K562 (cell line): ENCODE measurements around the gene TTC28. TPM values are rescaled to one million over a fixed set of nuclear protein-coding genes. Genes with fewer than 3 reads are reported as not detected.

Experiments
- CREB3 ChIP-seq: fragments of 450-650 bp; conservative IDR thresholded peaks from 2 replicates; pipeline ENCODE4 v1.6.1; 2016; ENCODE audit warnings: missing genetic modification characterization, low read depth, mild to moderate bottlenecking, missing compliant biosample characterization, moderate library complexity
- ELK1 ChIP-seq: sonication (generic); formaldehyde crosslinking; IDR thresholded peaks from 2 replicates; pipeline ENCODE4 v1.8.1; 2022; ENCODE audit warnings: missing genetic modification reagents
- FIP1L1 ChIP-seq: fragments of 200-400 bp; formaldehyde crosslinking; IDR thresholded peaks from 2 replicates; pipeline ENCODE4 v1.6.1; 2018; ENCODE audit warnings: mild to moderate bottlenecking, low read depth, low read length; ENCODE audit not compliant: poor library complexity, severe bottlenecking
- HSF4 ChIP-seq: fragments of 250-450 bp; sonication (Bioruptor Pico); IDR thresholded peaks from 2 replicates; pipeline ENCODE4 v2.1.2; 2022; ENCODE audit warnings: mild to moderate bottlenecking, moderate library complexity, borderline replicate concordance
- IRF2 ChIP-seq: sonication (generic); formaldehyde crosslinking; IDR thresholded peaks from 2 replicates; pipeline ENCODE4 v1.8.1; 2022; ENCODE audit warnings: mild to moderate bottlenecking, missing genetic modification reagents
- JUNB ChIP-seq: fragments of 450-650 bp; formaldehyde crosslinking; conservative IDR thresholded peaks from 2 replicates; pipeline ENCODE4 v1.4.0; 2020; ENCODE audit warnings: mild to moderate bottlenecking
- KDM2B ChIP-seq: fragments of 250-450 bp; sonication (Bioruptor Pico); IDR thresholded peaks from 2 replicates; pipeline ENCODE4 v1.8.0; 2021; ENCODE audit warnings: mild to moderate bottlenecking, moderate library complexity
- MCM2 ChIP-seq: fragments of 450-650 bp; IDR thresholded peaks from 2 replicates; pipeline ENCODE4 v1.6.1; 2017; ENCODE audit warnings: low read depth, mild to moderate bottlenecking
- NR0B1 ChIP-seq: fragments of 450-650 bp; IDR thresholded peaks from one replicate; pipeline ENCODE4 v1.6.1; 2018; ENCODE audit warnings: mild to moderate bottlenecking, moderate library complexity; ENCODE audit not compliant: partially characterized antibody
- SMAD1 ChIP-seq: fragments of 150-350 bp; IDR thresholded peaks from 2 replicates; pipeline ENCODE4 v1.6.1; 2014; ENCODE audit warnings: low read length, low read depth; ENCODE audit not compliant: partially characterized antibody
- SNRNP70 ChIP-seq: fragments of 200-400 bp; formaldehyde crosslinking; optimal IDR thresholded peaks from 2 replicates; pipeline ENCODE3; 2017; ENCODE audit warnings: low read depth, low read length
- TFE3 ChIP-seq: fragments of 450-650 bp; formaldehyde crosslinking; IDR thresholded peaks from 2 replicates; pipeline ENCODE4 v1.4.0; 2020; ENCODE audit warnings: mild to moderate bottlenecking, mixed read lengths
- ZBTB7A ChIP-seq: IDR thresholded peaks from 2 replicates; pipeline ENCODE4 v1.6.1; 2011; ENCODE audit warnings: low read depth, mild to moderate bottlenecking, low read length, moderate library complexity, borderline replicate concordance; ENCODE audit not compliant: control insufficient read depth
- ZNF212 ChIP-seq: fragments of 450-650 bp; formaldehyde crosslinking; IDR thresholded peaks from 2 replicates; pipeline ENCODE4 v1.4.0; 2020; ENCODE audit warnings: mild to moderate bottlenecking
- ZNF507 ChIP-seq: conservative IDR thresholded peaks from 2 replicates; pipeline ENCODE4 v1.6.1; 2017; ENCODE audit warnings: missing genetic modification characterization, missing compliant biosample characterization
- ZNF75A ChIP-seq: fragments of 450-650 bp; formaldehyde crosslinking; IDR thresholded peaks from 2 replicates; pipeline ENCODE4 v1.4.0; 2020; ENCODE audit warnings: mild to moderate bottlenecking
- polyA plus RNA-seq, 8 experiments: library from polyadenylated mRNA; depleted of rRNA in 4 of 8; stranded (reverse) in 5 of 8; unstranded in 3 of 8; fragments of >200 nt; fragmentation: Nextera tagmentation in 2 of 8; fragmentation: Illumina TruSeq in 1 of 8; extraction: Ambion mirVana in 2 of 8; extraction: Trizol in 1 of 8; gene quantifications; 2 replicates each; pipeline versions ENCODE4 v1.2.1 to v1.2.3, GENCODE V29; 2011 to 2014; ENCODE audit warnings: inconsistent platforms in 1 of 8, missing spikeins in 1 of 8
- total RNA-seq, 7 experiments: library from RNA; depleted of rRNA in 6 of 7; stranded (reverse); fragments of >200 nt in 6 of 7; fragmentation: Illumina TruSeq in 2 of 7; extraction: Trizol in 2 of 7; gene quantifications; 2 replicates each; pipeline versions ENCODE4 v1.2.1 to v1.2.3, GENCODE V29; 2011 to 2021; ENCODE audit warnings: low replicate concordance in 1 of 7
- TF ChIP-seq, protein P1 (sequence below), 2 experiments: fragments of 450-650 bp; conservative IDR thresholded peaks; 2 replicates each; pipeline ENCODE4 v1.6.1; 2017; ENCODE audit warnings: mild to moderate bottlenecking in 2 of 2, moderate library complexity in 2 of 2
- TF ChIP-seq, protein P2 (sequence below): fragments of 250-450 bp; sonication (Bioruptor Pico); IDR thresholded peaks from 2 replicates; pipeline ENCODE4 v1.8.0; 2021; ENCODE audit warnings: mild to moderate bottlenecking, moderate library complexity

The TTC28 gene
- total and polyA plus RNA-seq, 9 of the 15 experiments (the other 6 are each of a cell fraction or from before 2014, with no cell fraction given): 0.22 to 10.7 (median 3.1) TPM

- TF ChIP-seq CREB3: peak; percentile 81
- no peak for TF ChIP-seq ELK1 (CRISPR knock-in tag)
- TF ChIP-seq ZNF212 (CRISPR knock-in tag): no peak
- TF ChIP-seq HSF4 (CRISPR knock-in tag): 0 out of 2 replicates have a peak, but pooled peaks have one; percentile 26
- TF ChIP-seq, protein P1, sequence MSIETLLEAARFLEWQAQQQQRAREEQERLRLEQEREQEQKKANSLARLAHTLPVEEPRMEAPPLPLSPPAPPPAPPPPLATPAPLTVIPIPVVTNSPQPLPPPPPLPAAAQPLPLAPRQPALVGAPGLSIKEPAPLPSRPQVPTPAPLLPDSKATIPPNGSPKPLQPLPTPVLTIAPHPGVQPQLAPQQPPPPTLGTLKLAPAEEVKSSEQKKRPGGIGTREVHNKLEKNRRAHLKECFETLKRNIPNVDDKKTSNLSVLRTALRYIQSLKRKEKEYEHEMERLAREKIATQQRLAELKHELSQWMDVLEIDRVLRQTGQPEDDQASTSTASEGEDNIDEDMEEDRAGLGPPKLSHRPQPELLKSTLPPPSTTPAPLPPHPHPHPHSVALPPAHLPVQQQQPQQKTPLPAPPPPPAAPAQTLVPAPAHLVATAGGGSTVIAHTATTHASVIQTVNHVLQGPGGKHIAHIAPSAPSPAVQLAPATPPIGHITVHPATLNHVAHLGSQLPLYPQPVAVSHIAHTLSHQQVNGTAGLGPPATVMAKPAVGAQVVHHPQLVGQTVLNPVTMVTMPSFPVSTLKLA (conservative IDR thresholded peaks at IDR 0.05): no peak
- no peak for TF ChIP-seq FIP1L1
- TF ChIP-seq JUNB (CRISPR knock-in tag): no peak
- TF ChIP-seq MCM2: no peak
- no peak for TF ChIP-seq NR0B1
- TF ChIP-seq ZBTB7A: no peak
- TF ChIP-seq TFE3 (CRISPR knock-in tag): no peak
- no peak for TF ChIP-seq ZNF75A (CRISPR knock-in tag)
- no peak for TF ChIP-seq SNRNP70
- TF ChIP-seq SMAD1: no peak
- TF ChIP-seq IRF2: no peak
- TF ChIP-seq KDM2B (CRISPR knock-in tag): no peak
- TF ChIP-seq, protein P2, sequence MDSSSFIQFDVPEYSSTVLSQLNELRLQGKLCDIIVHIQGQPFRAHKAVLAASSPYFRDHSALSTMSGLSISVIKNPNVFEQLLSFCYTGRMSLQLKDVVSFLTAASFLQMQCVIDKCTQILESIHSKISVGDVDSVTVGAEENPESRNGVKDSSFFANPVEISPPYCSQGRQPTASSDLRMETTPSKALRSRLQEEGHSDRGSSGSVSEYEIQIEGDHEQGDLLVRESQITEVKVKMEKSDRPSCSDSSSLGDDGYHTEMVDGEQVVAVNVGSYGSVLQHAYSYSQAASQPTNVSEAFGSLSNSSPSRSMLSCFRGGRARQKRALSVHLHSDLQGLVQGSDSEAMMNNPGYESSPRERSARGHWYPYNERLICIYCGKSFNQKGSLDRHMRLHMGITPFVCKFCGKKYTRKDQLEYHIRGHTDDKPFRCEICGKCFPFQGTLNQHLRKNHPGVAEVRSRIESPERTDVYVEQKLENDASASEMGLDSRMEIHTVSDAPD (CRISPR knock-in tag): no peak
- TF ChIP-seq ZNF507 (tag): no peak
These were observed 90.4 kb downstream of the TTC28 start (continued) for GRCh38 chr22:28589102-28589750.
